GM12878 (cell line): ENCODE data around the gene TLCD2. TPM values are rescaled to one million over a fixed set of nuclear protein-coding genes. Genes with fewer than 3 reads are reported as not detected.

Experiments used
- ATAC-seq: fragments of 200-7000 bp; cut with Tn5 transposase; 3 replicates; pipeline ENCODE4 v1.9.1; 2020; ENCODE audit warnings: mild to moderate bottlenecking, moderate library complexity
- BruUV-seq: library from RNA; stranded (reverse); fragments of 400-500 nt; replicated peaks from 2 replicates; lab custom pipeline; 2021; lab: Mats Ljungman, UMichigan
- CTCF ChIA-PET: fragments of 300-600 bp; sonication (Branson Sonifier 250); formaldehyde crosslinking; extraction: SDS; loops from one replicate; lab custom pipeline; 2021; ENCODE audit warnings: inconsistent platforms; lab: Yijun Ruan, JAX
- POLR2A ChIA-PET: fragments of 350-600 bp; formaldehyde crosslinking; extraction: SDS; loops from one replicate; lab custom pipeline; 2021; ENCODE audit warnings: inconsistent platforms; lab: Charles Lee
- RAD21 ChIA-PET: fragments of 300-600 bp; sonication (Branson Sonifier 250); formaldehyde crosslinking; loops from one replicate; lab custom pipeline; 2023; ENCODE audit warnings: antibody characterized with exemption; ENCODE audit not compliant: unreplicated experiment; lab: Charles Lee
- SMC1A ChIA-PET: fragments of 300-600 bp; sonication (Branson Sonifier 250); formaldehyde crosslinking; loops from one replicate; lab custom pipeline; 2023; ENCODE audit not compliant: unreplicated experiment, uncharacterized antibody; lab: Charles Lee
- DNase-seq: peaks from one replicate; pipeline ENCODE4 v3.0.0-alpha.2; 2011; ENCODE audit warnings: low read depth, low spot score
- FAIRE-seq: peaks from 3 replicates; lab custom pipeline; 2011; peaks lifted over from hg19 to GRCh38; lab: Jason Lieb, UNC
- H2AFZ ChIP-seq: 2 replicates; pipeline ENCODE4 v1.6.0; 2011; ENCODE audit warnings: low read depth, low read length, control low read depth; ENCODE audit not compliant: control insufficient read depth
- H3K27ac ChIP-seq: 2 replicates; pipeline ENCODE4 v1.5.1; 2011; ENCODE audit warnings: control low read depth; ENCODE audit not compliant: control insufficient read depth, insufficient read depth
- H3K27me3 ChIP-seq, 2 experiments: replicated peaks in 1 of 2; 2 replicates each; pipeline versions ENCODE4 v1.6.0 to v1.6.1; 2011; ENCODE audit warnings: low read length in 1 of 2; ENCODE audit not compliant: control insufficient read depth in 2 of 2, insufficient read depth in 2 of 2
- H3K36me3 ChIP-seq, 2 experiments: 2 replicates each; pipeline ENCODE4 v1.5.1; 2011; ENCODE audit warnings: low read length in 1 of 2; ENCODE audit not compliant: control insufficient read depth in 2 of 2, insufficient read depth in 2 of 2
- H3K4me1 ChIP-seq: 2 replicates; pipeline ENCODE4 v1.6.1; 2011; ENCODE audit warnings: mild to moderate bottlenecking, low read length, moderate library complexity, mixed read lengths; ENCODE audit not compliant: control insufficient read depth, insufficient read depth
- H3K4me2 ChIP-seq: 2 replicates; pipeline ENCODE4 v1.6.0; 2011; ENCODE audit warnings: control low read depth; ENCODE audit not compliant: control insufficient read depth, insufficient read depth
- H3K4me3 ChIP-seq: fragments of 200-600 bp; sonication (generic); 2 replicates; pipeline ENCODE4 v1.5.1; 2016
- H3K79me2 ChIP-seq: 2 replicates; pipeline ENCODE4 v1.6.0; 2011; ENCODE audit warnings: low read length; ENCODE audit not compliant: control insufficient read depth, insufficient read depth
- H3K9ac ChIP-seq: 2 replicates; pipeline ENCODE4 v1.8.0; 2011; ENCODE audit warnings: low read length, control low read depth, mixed read lengths; ENCODE audit not compliant: control insufficient read depth, insufficient read depth
- H3K9me3 ChIP-seq: replicated peaks from 3 replicates; pipeline ENCODE4 v1.5.1; 2011; ENCODE audit warnings: mild to moderate bottlenecking, low read length; ENCODE audit not compliant: control insufficient read depth, insufficient read depth
- H4K20me1 ChIP-seq: 2 replicates; pipeline ENCODE4 v1.6.0; 2011; ENCODE audit not compliant: control insufficient read depth, insufficient read depth
- BCL11A ChIP-seq: IDR thresholded peaks from 2 replicates; pipeline ENCODE4 v1.6.1; 2011; ENCODE audit warnings: low read depth, low read length
- BHLHE40 ChIP-seq, 2 experiments: fragments of 450-650 bp in 1 of 2; IDR thresholded peaks; 2 replicates each; pipeline ENCODE4 v1.6.1; 2011 to 2017; ENCODE audit warnings: low read depth in 2 of 2, borderline replicate concordance in 1 of 2, improper control_type of control experiment in 1 of 2, low read length in 1 of 2, mild to moderate bottlenecking in 1 of 2
- CEBPB ChIP-seq, 2 experiments: fragments of 150-350 bp in 1 of 2; IDR thresholded peaks; 2 replicates each; pipeline ENCODE4 v1.6.1; 2012 to 2014; ENCODE audit warnings: low read depth in 2 of 2, low read length in 2 of 2, borderline replicate concordance in 1 of 2, inconsistent platforms in 1 of 2
- FOXK2 ChIP-seq: fragments of 450-650 bp; IDR thresholded peaks from 2 replicates; pipeline ENCODE4 v1.6.1; 2017; ENCODE audit warnings: mild to moderate bottlenecking, moderate library complexity
- GABPA ChIP-seq: IDR thresholded peaks from 2 replicates; pipeline ENCODE4 v1.6.1; 2014; ENCODE audit warnings: antibody characterized with exemption, low read depth, mild to moderate bottlenecking, inconsistent platforms
- KLF5 ChIP-seq: fragments of 450-650 bp; IDR thresholded peaks from 2 replicates; pipeline ENCODE4 v1.6.1; 2014; ENCODE audit warnings: mild to moderate bottlenecking; ENCODE audit not compliant: partially characterized antibody
- RELA ChIP-seq: fragments of 450-650 bp; IDR thresholded peaks from 2 replicates; pipeline ENCODE4 v1.8.0; 2014; ENCODE audit warnings: borderline replicate concordance; ENCODE audit not compliant: partially characterized antibody
- SPI1 ChIP-seq: IDR thresholded peaks from 2 replicates; pipeline ENCODE4 v1.6.1; 2011; ENCODE audit warnings: low read depth, mild to moderate bottlenecking, low read length, moderate library complexity, borderline replicate concordance; ENCODE audit not compliant: insufficient read depth
- SRF ChIP-seq, 2 experiments: IDR thresholded peaks; 2 replicates each; pipeline ENCODE4 v1.6.1; 2011; ENCODE audit warnings: low read depth in 2 of 2, low read length in 2 of 2, mild to moderate bottlenecking in 1 of 2, moderate library complexity in 1 of 2
- STAT3 ChIP-seq: IDR thresholded peaks from 2 replicates; pipeline ENCODE4 v1.6.1; 2011; ENCODE audit warnings: low read depth, low read length, improper control_type of control experiment
- SUPT20H ChIP-seq: IDR thresholded peaks from 2 replicates; pipeline ENCODE4 v1.6.1; 2011; ENCODE audit warnings: low read depth, mild to moderate bottlenecking, low read length, moderate library complexity, borderline replicate concordance; ENCODE audit not compliant: control insufficient read depth
- WGBS: methylation state at CpG from one replicate; pipeline ENCODE4 v1.1.6; 2016; ENCODE audit warnings: low lambda C conversion rate; ENCODE audit not compliant: insufficient replicate concordance, insufficient coverage; ENCODE audit errors: missing lambda C conversion rate; 5-methylcytosine and 5-hydroxymethylcytosine counted together
- in situ Hi-C: fragments of 300-500 bp; cut with MboI; formaldehyde crosslinking; loops from 9 replicates; pipeline ENCODE4 v1.14.3; 2018; ENCODE audit warnings: mixed read lengths
- intact Hi-C: fragments of 100-400 bp; cut with micrococcal nuclease; formaldehyde crosslinking; loops from one replicate; pipeline ENCODE4 v1.14.2; 2022; ENCODE audit not compliant: unreplicated experiment
- polyA plus RNA-seq, 11 experiments: library from polyadenylated mRNA; depleted of rRNA in 4 of 11; unstranded in 6 of 11; stranded (reverse) in 5 of 11; fragments of >200 nt; fragmentation: Nextera tagmentation in 4 of 11; fragmentation: Illumina TruSeq in 1 of 11; extraction: Ambion mirVana in 4 of 11; extraction: Trizol in 1 of 11; gene quantifications; 1 replicate in 1 of 11; 2 replicates in 10 of 11; pipeline versions ENCODE4 v1.2.1 to v1.2.3, GENCODE V29; 2011 to 2016; ENCODE audit warnings: inconsistent platforms in 2 of 11, missing spikeins in 2 of 11, low read depth in 1 of 11
- total RNA-seq, 4 experiments: library from RNA; depleted of rRNA in 3 of 4; stranded (reverse); fragments of >200 nt in 3 of 4; fragmentation: Illumina TruSeq in 1 of 4; extraction: Trizol in 1 of 4; gene quantifications; 2 replicates each; pipeline versions ENCODE4 v1.2.1 to v1.2.3, GENCODE V29; 2013 to 2021
- TF ChIP-seq, protein P1 (sequence below): IDR thresholded peaks from 2 replicates; pipeline ENCODE4 v1.6.1; 2012; ENCODE audit warnings: low read depth, low read length, improper control_type of control experiment
- TF ChIP-seq, protein P2 (sequence below): fragments of 450-650 bp; IDR thresholded peaks from 2 replicates; pipeline ENCODE4 v1.6.1; 2018; ENCODE audit warnings: mild to moderate bottlenecking, low read depth, moderate library complexity; ENCODE audit not compliant: partially characterized antibody
- TF ChIP-seq, protein P3 (sequence below): fragments of 450-650 bp; IDR thresholded peaks from 2 replicates; pipeline ENCODE4 v1.6.1; 2016; ENCODE audit warnings: mild to moderate bottlenecking
- TF ChIP-seq, protein P4 (sequence below): fragments of 450-650 bp; IDR thresholded peaks from 2 replicates; pipeline ENCODE4 v1.6.1; 2017; ENCODE audit warnings: low read depth, mild to moderate bottlenecking, moderate library complexity

The TLCD2 gene
- total and polyA plus RNA-seq, 10 of the 15 experiments (the other 5 are each of a cell fraction or from before 2014, with no cell fraction given): 0.02 to 0.15 (median 0.05) TPM; not detected in 2

DNA sequence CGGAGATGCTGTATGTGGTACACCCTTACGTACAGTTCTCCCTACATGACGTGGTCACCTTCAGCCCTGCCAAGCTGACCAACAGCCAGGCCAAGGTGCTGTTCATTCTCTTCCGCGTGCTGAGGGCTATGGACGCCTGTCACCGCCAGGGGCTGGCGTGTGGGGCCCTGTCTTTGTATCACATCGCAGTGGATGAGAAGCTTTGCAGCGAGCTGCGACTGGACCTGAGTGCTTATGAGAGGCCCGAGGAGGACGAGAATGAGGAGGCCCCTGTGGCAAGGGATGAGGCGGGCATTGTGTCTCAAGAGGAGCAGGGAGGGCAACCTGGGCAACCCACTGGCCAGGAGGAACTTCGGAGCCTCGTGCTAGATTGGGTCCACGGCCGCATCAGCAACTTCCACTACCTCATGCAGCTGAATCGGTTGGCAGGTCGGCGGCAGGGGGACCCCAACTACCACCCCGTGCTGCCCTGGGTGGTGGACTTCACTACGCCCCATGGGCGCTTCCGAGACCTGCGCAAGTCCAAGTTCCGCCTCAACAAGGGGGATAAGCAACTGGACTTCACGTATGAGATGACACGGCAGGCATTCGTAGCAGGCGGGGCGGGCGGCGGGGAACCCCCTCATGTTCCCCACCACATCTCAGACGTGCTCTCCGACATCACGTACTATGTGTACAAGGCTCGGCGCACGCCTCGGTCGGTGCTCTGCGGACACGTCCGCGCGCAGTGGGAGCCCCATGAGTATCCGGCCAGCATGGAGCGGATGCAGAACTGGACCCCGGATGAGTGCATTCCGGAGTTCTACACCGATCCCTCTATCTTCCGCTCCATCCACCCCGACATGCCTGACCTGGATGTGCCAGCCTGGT, 15.7 kb upstream of the TLCD2 start:
- Histone ChIP-seq H2AFZ (no peak overlapping the region), H3K9ac (peak overlapping the region; percentile 80; the same call in 1 of the 2 replicates), H3K27ac (0 out of 2 replicates have a peak overlapping the region, but pooled peaks have one; percentile 95), H4K20me1 (no peaks in the 10 kb centered on the region), H3K4me3 (peak overlapping the region; percentile 86; the same call in 1 of the 2 replicates), H3K9me3 (no peaks in the 10 kb centered on the region), H3K27me3 (no peaks in the 10 kb centered on the region), H3K4me1 (peaks cover 28% of the 10 kb centered on the region), H3K4me2 (peak overlapping the region; percentile 70), H3K79me2 (peaks cover 16% of the 10 kb centered on the region), H3K36me3 (peaks cover 3 to 5% of the 10 kb centered on the region in 2 experiments; a peak in 3 of 4 replicates)
- ChIA-PET POLR2A (interaction anchor here (0.8 kb wide), 1 partner anchor 11 kb away, joined by 3 read pairs; no protein-coding TSS in a partner anchor), CTCF (interaction anchor here (0.7 to 1.4 kb wide), 2 partner anchors 11 to 139 kb away, joined by 3 read pairs; no protein-coding TSS in a partner anchor), RAD21 (no interaction called here), SMC1A (interaction anchor here (1.0 to 1.7 kb wide), 3 partner anchors 11 to 139 kb away, joined by 3 to 4 read pairs (median 4); no protein-coding TSS in a partner anchor)
- DNase-seq (no peak), FAIRE-seq (no peak), ATAC-seq (no peak)
- TSS peak; percentile 57 for BruUV-seq
- 96% methylated on average over 54 of the region's 54 CpGs for WGBS
- in situ Hi-C loops: no loop called here
- intact Hi-C loops: no loop called here
- no peak for TF ChIP-seq RELA
- TF ChIP-seq STAT3: no peak
- no peak for TF ChIP-seq FOXK2
- TF ChIP-seq KLF5: no peak
- TF ChIP-seq, protein P1, sequence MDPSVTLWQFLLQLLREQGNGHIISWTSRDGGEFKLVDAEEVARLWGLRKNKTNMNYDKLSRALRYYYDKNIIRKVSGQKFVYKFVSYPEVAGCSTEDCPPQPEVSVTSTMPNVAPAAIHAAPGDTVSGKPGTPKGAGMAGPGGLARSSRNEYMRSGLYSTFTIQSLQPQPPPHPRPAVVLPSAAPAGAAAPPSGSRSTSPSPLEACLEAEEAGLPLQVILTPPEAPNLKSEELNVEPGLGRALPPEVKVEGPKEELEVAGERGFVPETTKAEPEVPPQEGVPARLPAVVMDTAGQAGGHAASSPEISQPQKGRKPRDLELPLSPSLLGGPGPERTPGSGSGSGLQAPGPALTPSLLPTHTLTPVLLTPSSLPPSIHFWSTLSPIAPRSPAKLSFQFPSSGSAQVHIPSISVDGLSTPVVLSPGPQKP: no peak
- TF ChIP-seq SUPT20H: no peak
- TF ChIP-seq, protein P2, sequence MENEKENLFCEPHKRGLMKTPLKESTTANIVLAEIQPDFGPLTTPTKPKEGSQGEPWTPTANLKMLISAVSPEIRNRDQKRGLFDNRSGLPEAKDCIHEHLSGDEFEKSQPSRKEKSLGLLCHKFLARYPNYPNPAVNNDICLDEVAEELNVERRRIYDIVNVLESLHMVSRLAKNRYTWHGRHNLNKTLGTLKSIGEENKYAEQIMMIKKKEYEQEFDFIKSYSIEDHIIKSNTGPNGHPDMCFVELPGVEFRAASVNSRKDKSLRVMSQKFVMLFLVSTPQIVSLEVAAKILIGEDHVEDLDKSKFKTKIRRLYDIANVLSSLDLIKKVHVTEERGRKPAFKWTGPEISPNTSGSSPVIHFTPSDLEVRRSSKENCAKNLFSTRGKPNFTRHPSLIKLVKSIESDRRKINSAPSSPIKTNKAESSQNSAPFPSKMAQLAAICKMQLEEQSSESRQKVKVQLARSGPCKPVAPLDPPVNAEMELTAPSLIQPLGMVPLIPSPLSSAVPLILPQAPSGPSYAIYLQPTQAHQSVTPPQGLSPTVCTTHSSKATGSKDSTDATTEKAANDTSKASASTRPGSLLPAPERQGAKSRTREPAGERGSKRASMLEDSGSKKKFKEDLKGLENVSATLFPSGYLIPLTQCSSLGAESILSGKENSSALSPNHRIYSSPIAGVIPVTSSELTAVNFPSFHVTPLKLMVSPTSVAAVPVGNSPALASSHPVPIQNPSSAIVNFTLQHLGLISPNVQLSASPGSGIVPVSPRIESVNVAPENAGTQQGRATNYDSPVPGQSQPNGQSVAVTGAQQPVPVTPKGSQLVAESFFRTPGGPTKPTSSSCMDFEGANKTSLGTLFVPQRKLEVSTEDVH: no peak
- no peak for TF ChIP-seq CEBPB (IDR thresholded peaks at IDR 0.05; ENCODE audit: borderline replicate concordance in 1 of 2, low read depth in 2 of 2, low read length in 2 of 2)
- no peak for TF ChIP-seq BHLHE40 (IDR thresholded peaks at IDR 0.05; ENCODE audit: borderline replicate concordance in 1 of 2, low read depth in 2 of 2, low read length in 1 of 2)
- no peak for TF ChIP-seq SPI1
- no peak for TF ChIP-seq BCL11A
- TF ChIP-seq SRF (IDR thresholded peaks at IDR 0.05; ENCODE audit: low read depth in 2 of 2, low read length in 2 of 2): no peak
- no peak for TF ChIP-seq GABPA
- TF ChIP-seq, protein P3, sequence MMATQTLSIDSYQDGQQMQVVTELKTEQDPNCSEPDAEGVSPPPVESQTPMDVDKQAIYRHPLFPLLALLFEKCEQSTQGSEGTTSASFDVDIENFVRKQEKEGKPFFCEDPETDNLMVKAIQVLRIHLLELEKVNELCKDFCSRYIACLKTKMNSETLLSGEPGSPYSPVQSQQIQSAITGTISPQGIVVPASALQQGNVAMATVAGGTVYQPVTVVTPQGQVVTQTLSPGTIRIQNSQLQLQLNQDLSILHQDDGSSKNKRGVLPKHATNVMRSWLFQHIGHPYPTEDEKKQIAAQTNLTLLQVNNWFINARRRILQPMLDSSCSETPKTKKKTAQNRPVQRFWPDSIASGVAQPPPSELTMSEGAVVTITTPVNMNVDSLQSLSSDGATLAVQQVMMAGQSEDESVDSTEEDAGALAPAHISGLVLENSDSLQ: no peak
- TF ChIP-seq, protein P4, sequence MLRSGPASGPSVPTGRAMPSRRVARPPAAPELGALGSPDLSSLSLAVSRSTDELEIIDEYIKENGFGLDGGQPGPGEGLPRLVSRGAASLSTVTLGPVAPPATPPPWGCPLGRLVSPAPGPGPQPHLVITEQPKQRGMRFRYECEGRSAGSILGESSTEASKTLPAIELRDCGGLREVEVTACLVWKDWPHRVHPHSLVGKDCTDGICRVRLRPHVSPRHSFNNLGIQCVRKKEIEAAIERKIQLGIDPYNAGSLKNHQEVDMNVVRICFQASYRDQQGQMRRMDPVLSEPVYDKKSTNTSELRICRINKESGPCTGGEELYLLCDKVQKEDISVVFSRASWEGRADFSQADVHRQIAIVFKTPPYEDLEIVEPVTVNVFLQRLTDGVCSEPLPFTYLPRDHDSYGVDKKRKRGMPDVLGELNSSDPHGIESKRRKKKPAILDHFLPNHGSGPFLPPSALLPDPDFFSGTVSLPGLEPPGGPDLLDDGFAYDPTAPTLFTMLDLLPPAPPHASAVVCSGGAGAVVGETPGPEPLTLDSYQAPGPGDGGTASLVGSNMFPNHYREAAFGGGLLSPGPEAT: no peak
